Measurements from ENCODE around the gene FOXC1.

DNA sequence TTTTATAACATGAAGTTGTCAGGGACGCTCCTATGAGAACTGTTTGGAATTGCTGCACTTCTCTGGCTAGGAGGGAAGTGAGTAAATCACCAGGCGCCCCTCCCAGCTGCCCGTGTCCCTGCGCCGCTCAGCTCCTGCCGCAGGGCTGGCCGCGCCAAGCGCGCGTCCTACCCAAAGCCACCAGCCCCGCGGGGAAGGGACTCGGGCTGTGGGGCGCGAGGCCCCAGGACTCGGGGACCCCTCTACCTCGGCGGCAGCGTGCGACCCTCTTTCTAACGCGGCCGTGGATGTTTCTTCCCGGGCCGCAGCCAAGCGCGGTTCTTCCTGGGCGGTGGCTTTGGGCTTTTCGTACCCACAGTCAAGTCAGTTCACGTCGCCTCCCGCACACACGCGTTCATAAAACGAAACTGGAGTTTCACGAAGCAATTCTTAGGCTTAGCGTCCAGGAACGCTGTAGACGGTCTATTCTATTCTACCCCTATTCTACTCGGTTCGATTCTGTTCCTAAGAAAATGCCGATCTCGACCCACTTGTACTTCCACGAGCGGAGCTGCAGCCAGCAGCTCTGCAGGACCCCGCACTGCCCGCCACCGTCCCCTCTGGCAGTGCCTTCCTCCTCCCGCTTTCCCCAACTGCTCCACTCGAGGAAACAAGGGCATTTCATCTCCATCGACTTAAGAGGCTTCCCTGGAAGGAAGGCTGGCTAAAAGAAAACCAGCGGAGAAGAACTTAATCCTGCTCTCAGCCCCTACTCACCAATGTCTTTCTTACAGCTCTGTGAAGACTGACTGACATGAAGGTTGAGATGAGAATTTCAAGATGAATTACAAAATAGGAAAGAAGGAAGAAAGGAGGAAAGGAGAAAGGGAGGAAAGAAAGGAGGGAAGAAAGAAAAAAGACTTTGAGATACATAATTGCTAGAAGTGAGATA is 15.4 kb downstream of the FOXC1 start:
- TF ChIP-seq CTCF (IDR thresholded peaks at IDR 0.05; ENCODE audit: low read depth, low read length) (no peak), POLR2A (IDR thresholded peaks at IDR 0.05; ENCODE audit: extremely low read depth, insufficient read length) (no peak), MAX (IDR thresholded peaks at IDR 0.05; ENCODE audit: low read depth, low read length) (no peak), MYC (IDR thresholded peaks at IDR 0.05; ENCODE audit: low read depth, low read length) (no peak)

All from NB4 (cell line).